ENCODE results near the gene CASK.

Gene CASK

GRCh38 chrX:41863343-41864203, 59.8 kb downstream of the CASK start:
- Histone ChIP-seq H3K9me2 (ENCODE audit: low read depth, low read length) (no peaks in the 10 kb centered on the region), H3K4me3 (ENCODE audit: low read depth, low read length, poor library complexity, severe bottlenecking) (no peak overlapping the region), H3K4me2 (ENCODE audit: low read length) (no peak overlapping the region), H3K9ac (ENCODE audit: low read length) (no peak overlapping the region), H4K20me1 (ENCODE audit: insufficient read depth, low read length) (no peaks in the 10 kb centered on the region), H3K9me3 (ENCODE audit: low read length) (no peaks in the 10 kb centered on the region), H3K36me3 (ENCODE audit: insufficient read depth, low read length) (no peaks in the 10 kb centered on the region; the same call in 1 of the 2 replicates), H3F3A (ENCODE audit: insufficient read depth, low read length) (no peaks in the 10 kb centered on the region), H3K4me1 (ENCODE audit: insufficient read depth, low read length, severe bottlenecking) (no peaks in the 10 kb centered on the region), H2AFZ (ENCODE audit: low read length) (no peak overlapping the region), H3K27me3 (ENCODE audit: insufficient read depth, low read length) (no peaks in the 10 kb centered on the region), H3K27ac (ENCODE audit: low read depth, low read length, poor library complexity, severe bottlenecking) (no peak overlapping the region), H3K79me2 (ENCODE audit: insufficient read depth, low read length) (peaks cover 50% of the 10 kb centered on the region)
- TF ChIP-seq EZH2 (IDR thresholded peaks at IDR 0.05; ENCODE audit: borderline replicate concordance, low read length): no peak
- TF ChIP-seq CTCF (IDR thresholded peaks at IDR 0.05; ENCODE audit: low read length): peak; percentile 21; the same call in 1 of the 2 replicates

GRCh38 chrX:41862562-41863184, 60.7 kb downstream of the CASK start:
- H3F3A ChIP-seq (ENCODE audit: insufficient read depth, low read length): no peaks in the 10 kb centered on the region
- no peak overlapping the region for H3K27ac ChIP-seq (ENCODE audit: low read depth, low read length, poor library complexity, severe bottlenecking)
- H3K27me3 ChIP-seq (ENCODE audit: insufficient read depth, low read length): no peaks in the 10 kb centered on the region
- no peak overlapping the region for H2AFZ ChIP-seq (ENCODE audit: low read length)
- no peaks in the 10 kb centered on the region for H3K4me1 ChIP-seq (ENCODE audit: insufficient read depth, low read length, severe bottlenecking)
- H3K79me2 ChIP-seq (ENCODE audit: insufficient read depth, low read length): peaks cover 52% of the 10 kb centered on the region
- no peaks in the 10 kb centered on the region for H3K9me2 ChIP-seq (ENCODE audit: low read depth, low read length)
- no peak overlapping the region for H3K4me2 ChIP-seq (ENCODE audit: low read length)
- no peaks in the 10 kb centered on the region; the same call in 1 of the 2 replicates for H3K36me3 ChIP-seq (ENCODE audit: insufficient read depth, low read length)
- TF ChIP-seq CTCF (IDR thresholded peaks at IDR 0.05; ENCODE audit: low read length) (no peak), EZH2 (IDR thresholded peaks at IDR 0.05; ENCODE audit: borderline replicate concordance, low read length) (no peak)
- H4K20me1 ChIP-seq (ENCODE audit: insufficient read depth, low read length): no peaks in the 10 kb centered on the region
- no peaks in the 10 kb centered on the region for H3K9me3 ChIP-seq (ENCODE audit: low read length)
- H3K4me3 ChIP-seq (ENCODE audit: low read depth, low read length, poor library complexity, severe bottlenecking): no peak overlapping the region
- no peak overlapping the region for H3K9ac ChIP-seq (ENCODE audit: low read length)

GRCh38 chrX:41858161-41858775, 65.1 kb downstream of the CASK start:
- Histone ChIP-seq H3K9ac (ENCODE audit: low read length) (no peak overlapping the region), H3K4me3 (ENCODE audit: low read depth, low read length, poor library complexity, severe bottlenecking) (no peak overlapping the region), H3K9me3 (ENCODE audit: low read length) (no peaks in the 10 kb centered on the region), H3K79me2 (ENCODE audit: insufficient read depth, low read length) (peaks cover 47% of the 10 kb centered on the region), H4K20me1 (ENCODE audit: insufficient read depth, low read length) (no peaks in the 10 kb centered on the region), H2AFZ (ENCODE audit: low read length) (no peak overlapping the region), H3K27me3 (ENCODE audit: insufficient read depth, low read length) (no peaks in the 10 kb centered on the region), H3F3A (ENCODE audit: insufficient read depth, low read length) (no peaks in the 10 kb centered on the region), H3K4me2 (ENCODE audit: low read length) (no peak overlapping the region), H3K36me3 (ENCODE audit: insufficient read depth, low read length) (no peaks in the 10 kb centered on the region; the same call in 1 of the 2 replicates), H3K4me1 (ENCODE audit: insufficient read depth, low read length, severe bottlenecking) (no peaks in the 10 kb centered on the region), H3K9me2 (ENCODE audit: low read depth, low read length) (no peaks in the 10 kb centered on the region), H3K27ac (ENCODE audit: low read depth, low read length, poor library complexity, severe bottlenecking) (no peak overlapping the region)
- TF ChIP-seq EZH2 (IDR thresholded peaks at IDR 0.05; ENCODE audit: borderline replicate concordance, low read length) (no peak), CTCF (IDR thresholded peaks at IDR 0.05; ENCODE audit: low read length) (no peak)

Data from OCI-LY1 (cell line).